ENCODE data around the gene MYCN. TPM values are rescaled to one million over a fixed set of nuclear protein-coding genes. Genes with fewer than 3 reads are reported as not detected.

The MYCN gene
- not detected for total RNA-seq (2021; fragmentation: NEBNext Ultra II Directional; extraction: Animal tissue kit (Norgen Biotek cat#: 25700))
- long read RNA-seq = 0 reads

GRCh38 chr2:15939854-15940660 is at the start of gene MYCN:
Gene MYCN (plus strand): TSS chr2:15940550. CDS start chr2:15942065, 1,515 bp downstream.
- Mint-ChIP-seq H3K27ac (no peak within 1 kb of the TSS), H3K27me3 (ENCODE audit: insufficient read depth) (peaks cover 29% of the 10 kb centered on the region), H3K9me3 (no peaks in the 10 kb centered on the region), H3K36me3 (ENCODE audit: low read depth) (no peaks in the 10 kb centered on the region), H3K4me3 (peak within 1 kb of the TSS; percentile 37; the same call in 1 of the 2 replicates), H3K4me1 (ENCODE audit: low read depth) (no peaks in the 10 kb centered on the region)
- TF ChIP-seq CTCF (IDR thresholded peaks at IDR 0.05) = peak; percentile 66; the same call in 1 of the 2 replicates
- DNase-seq = no peak

GRCh38 chr2:15890936-15891905 is 49.1 kb upstream of the MYCN start:
- peaks cover 2% of the 10 kb centered on the region; the same call in 1 of the 2 replicates for H3K27me3 Mint-ChIP-seq (ENCODE audit: insufficient read depth)
- H3K27ac Mint-ChIP-seq = no peak overlapping the region
- no peaks in the 10 kb centered on the region for H3K4me1 Mint-ChIP-seq (ENCODE audit: low read depth)
- DNase-seq = no peak
- H3K4me3 Mint-ChIP-seq = no peak overlapping the region
- H3K9me3 Mint-ChIP-seq = peaks cover 34% of the 10 kb centered on the region
- no peak for TF ChIP-seq CTCF (IDR thresholded peaks at IDR 0.05)
- H3K36me3 Mint-ChIP-seq (ENCODE audit: low read depth) = no peaks in the 10 kb centered on the region; the same call in 1 of the 2 replicates

- Mint-ChIP-seq H3K4me3 (no peak overlapping the region), H3K36me3 (ENCODE audit: low read depth) (no peaks in the 10 kb centered on the region; the same call in 1 of the 2 replicates), H3K9me3 (peaks cover 38% of the 10 kb centered on the region), H3K27ac (no peak overlapping the region), H3K4me1 (ENCODE audit: low read depth) (no peaks in the 10 kb centered on the region), H3K27me3 (ENCODE audit: insufficient read depth) (peaks cover 2% of the 10 kb centered on the region; the same call in 1 of the 2 replicates)
- no peak for DNase-seq
- no peak for TF ChIP-seq CTCF (IDR thresholded peaks at IDR 0.05)
Observed at GRCh38 chr2:15892151-15892880, 48.0 kb upstream of the MYCN start.

GRCh38 chr2:15893085-15893484 is 47.3 kb upstream of the MYCN start:
- H3K36me3 Mint-ChIP-seq (ENCODE audit: low read depth) = no peaks in the 10 kb centered on the region; the same call in 1 of the 2 replicates
- no peak overlapping the region for H3K4me3 Mint-ChIP-seq
- no peak overlapping the region for H3K27ac Mint-ChIP-seq
- H3K27me3 Mint-ChIP-seq (ENCODE audit: insufficient read depth) = peaks cover 2% of the 10 kb centered on the region; the same call in 1 of the 2 replicates
- peaks cover 38% of the 10 kb centered on the region for H3K9me3 Mint-ChIP-seq
- no peak for TF ChIP-seq CTCF (IDR thresholded peaks at IDR 0.05)
- H3K4me1 Mint-ChIP-seq (ENCODE audit: low read depth) = no peaks in the 10 kb centered on the region
- DNase-seq = no peak
